GM12878 (cell line): ENCODE data around the gene LIN37. TPM values are rescaled to one million over a fixed set of nuclear protein-coding genes. Genes with fewer than 3 reads are reported as not detected.
A peak's percentile ranks its signal among the peaks of the same experiment; 100 is the strongest.

Experiments
- ATAC-seq: fragments of 200-7000 bp; cut with Tn5 transposase; 3 replicates; pipeline ENCODE4 v1.9.1; 2020; ENCODE audit warnings: mild to moderate bottlenecking, moderate library complexity
- BruUV-seq: library from RNA; stranded (reverse); fragments of 400-500 nt; replicated peaks from 2 replicates; lab custom pipeline; 2021; lab: Mats Ljungman, UMichigan
- CTCF ChIA-PET: fragments of 300-600 bp; sonication (Branson Sonifier 250); formaldehyde crosslinking; extraction: SDS; loops from one replicate; lab custom pipeline; 2021; ENCODE audit warnings: inconsistent platforms; lab: Yijun Ruan, JAX
- POLR2A ChIA-PET: fragments of 350-600 bp; formaldehyde crosslinking; extraction: SDS; loops from one replicate; lab custom pipeline; 2021; ENCODE audit warnings: inconsistent platforms; lab: Charles Lee
- RAD21 ChIA-PET: fragments of 300-600 bp; sonication (Branson Sonifier 250); formaldehyde crosslinking; loops from one replicate; lab custom pipeline; 2023; ENCODE audit warnings: antibody characterized with exemption; ENCODE audit not compliant: unreplicated experiment; lab: Charles Lee
- SMC1A ChIA-PET: fragments of 300-600 bp; sonication (Branson Sonifier 250); formaldehyde crosslinking; loops from one replicate; lab custom pipeline; 2023; ENCODE audit not compliant: unreplicated experiment, uncharacterized antibody; lab: Charles Lee
- DNase-seq: peaks from one replicate; pipeline ENCODE4 v3.0.0-alpha.2; 2011; ENCODE audit warnings: low read depth, low spot score
- FAIRE-seq: peaks from 3 replicates; lab custom pipeline; 2011; peaks lifted over from hg19 to GRCh38; lab: Jason Lieb, UNC
- H2AFZ ChIP-seq: 2 replicates; pipeline ENCODE4 v1.6.0; 2011; ENCODE audit warnings: low read depth, low read length, control low read depth; ENCODE audit not compliant: control insufficient read depth
- H3K27ac ChIP-seq: 2 replicates; pipeline ENCODE4 v1.5.1; 2011; ENCODE audit warnings: control low read depth; ENCODE audit not compliant: control insufficient read depth, insufficient read depth
- H3K27me3 ChIP-seq, 2 experiments: replicated peaks in 1 of 2; 2 replicates each; pipeline versions ENCODE4 v1.6.0 to v1.6.1; 2011; ENCODE audit warnings: low read length in 1 of 2; ENCODE audit not compliant: control insufficient read depth in 2 of 2, insufficient read depth in 2 of 2
- H3K36me3 ChIP-seq, 2 experiments: 2 replicates each; pipeline ENCODE4 v1.5.1; 2011; ENCODE audit warnings: low read length in 1 of 2; ENCODE audit not compliant: control insufficient read depth in 2 of 2, insufficient read depth in 2 of 2
- H3K4me1 ChIP-seq: 2 replicates; pipeline ENCODE4 v1.6.1; 2011; ENCODE audit warnings: mild to moderate bottlenecking, low read length, moderate library complexity, mixed read lengths; ENCODE audit not compliant: control insufficient read depth, insufficient read depth
- H3K4me2 ChIP-seq: 2 replicates; pipeline ENCODE4 v1.6.0; 2011; ENCODE audit warnings: control low read depth; ENCODE audit not compliant: control insufficient read depth, insufficient read depth
- H3K4me3 ChIP-seq: fragments of 200-600 bp; sonication (generic); 2 replicates; pipeline ENCODE4 v1.5.1; 2016
- H3K79me2 ChIP-seq: 2 replicates; pipeline ENCODE4 v1.6.0; 2011; ENCODE audit warnings: low read length; ENCODE audit not compliant: control insufficient read depth, insufficient read depth
- H3K9ac ChIP-seq: 2 replicates; pipeline ENCODE4 v1.8.0; 2011; ENCODE audit warnings: low read length, control low read depth, mixed read lengths; ENCODE audit not compliant: control insufficient read depth, insufficient read depth
- H3K9me3 ChIP-seq: replicated peaks from 3 replicates; pipeline ENCODE4 v1.5.1; 2011; ENCODE audit warnings: mild to moderate bottlenecking, low read length; ENCODE audit not compliant: control insufficient read depth, insufficient read depth
- H4K20me1 ChIP-seq: 2 replicates; pipeline ENCODE4 v1.6.0; 2011; ENCODE audit not compliant: control insufficient read depth, insufficient read depth
- EP300 ChIP-seq, 2 experiments: fragments of 150-350 bp in 1 of 2; IDR thresholded peaks; 2 replicates each; pipeline ENCODE4 v1.6.1; 2011 to 2012; ENCODE audit warnings: low read depth in 2 of 2, low read length in 2 of 2, borderline replicate concordance in 1 of 2, improper control_type of control experiment in 1 of 2, inconsistent platforms in 1 of 2; ENCODE audit not compliant: control insufficient read depth in 1 of 2
- NRF1 ChIP-seq: conservative IDR thresholded peaks from 2 replicates; pipeline ENCODE4 v1.6.1; 2011; ENCODE audit warnings: mild to moderate bottlenecking, low read depth, low read length, improper control_type of control experiment
- RAD21 ChIP-seq: IDR thresholded peaks from 2 replicates; pipeline ENCODE4 v1.6.1; 2011; ENCODE audit warnings: mild to moderate bottlenecking, low read depth, low read length, moderate library complexity; ENCODE audit not compliant: insufficient read depth
- RB1 ChIP-seq: fragments of 450-650 bp; formaldehyde crosslinking; IDR thresholded peaks from 2 replicates; pipeline ENCODE4 v1.6.1; 2017; ENCODE audit warnings: mild to moderate bottlenecking, borderline replicate concordance
- SP1 ChIP-seq: IDR thresholded peaks from one replicate; pipeline ENCODE4 v1.6.1; 2011; ENCODE audit warnings: low read depth, low read length
- SREBF2 ChIP-seq: IDR thresholded peaks from 2 replicates; pipeline ENCODE4 v1.6.1; 2012; ENCODE audit warnings: mild to moderate bottlenecking, low read length
- STAT3 ChIP-seq: IDR thresholded peaks from 2 replicates; pipeline ENCODE4 v1.6.1; 2011; ENCODE audit warnings: low read depth, low read length, improper control_type of control experiment
- ZBTB11 ChIP-seq: fragments of 450-650 bp; formaldehyde crosslinking; IDR thresholded peaks from 2 replicates; pipeline ENCODE4 v1.5.0; 2022; ENCODE audit warnings: mild to moderate bottlenecking, missing genetic modification characterization
- ZNF592 ChIP-seq: fragments of 450-650 bp; IDR thresholded peaks from 2 replicates; pipeline ENCODE4 v1.6.1; 2017; ENCODE audit warnings: mild to moderate bottlenecking, moderate library complexity
- WGBS: methylation state at CpG from one replicate; pipeline ENCODE4 v1.1.6; 2016; ENCODE audit warnings: low lambda C conversion rate; ENCODE audit not compliant: insufficient replicate concordance, insufficient coverage; ENCODE audit errors: missing lambda C conversion rate; 5-methylcytosine and 5-hydroxymethylcytosine counted together
- in situ Hi-C: fragments of 300-500 bp; cut with MboI; formaldehyde crosslinking; loops from 9 replicates; pipeline ENCODE4 v1.14.3; 2018; ENCODE audit warnings: mixed read lengths
- intact Hi-C: fragments of 100-400 bp; cut with micrococcal nuclease; formaldehyde crosslinking; loops from one replicate; pipeline ENCODE4 v1.14.2; 2022; ENCODE audit not compliant: unreplicated experiment
- polyA plus RNA-seq, 11 experiments: library from polyadenylated mRNA; depleted of rRNA in 4 of 11; unstranded in 6 of 11; stranded (reverse) in 5 of 11; fragments of >200 nt; fragmentation: Nextera tagmentation in 4 of 11; fragmentation: Illumina TruSeq in 1 of 11; extraction: Ambion mirVana in 4 of 11; extraction: Trizol in 1 of 11; gene quantifications; 1 replicate in 1 of 11; 2 replicates in 10 of 11; pipeline versions ENCODE4 v1.2.1 to v1.2.3, GENCODE V29; 2011 to 2016; ENCODE audit warnings: inconsistent platforms in 2 of 11, missing spikeins in 2 of 11, low read depth in 1 of 11
- total RNA-seq, 4 experiments: library from RNA; depleted of rRNA in 3 of 4; stranded (reverse); fragments of >200 nt in 3 of 4; fragmentation: Illumina TruSeq in 1 of 4; extraction: Trizol in 1 of 4; gene quantifications; 2 replicates each; pipeline versions ENCODE4 v1.2.1 to v1.2.3, GENCODE V29; 2013 to 2021

LIN37 gene
- total and polyA plus RNA-seq, 10 of the 15 experiments (the other 5 are each of a cell fraction or from before 2014, with no cell fraction given): 0.69 to 11.9 (median 7.6) TPM

DNA sequence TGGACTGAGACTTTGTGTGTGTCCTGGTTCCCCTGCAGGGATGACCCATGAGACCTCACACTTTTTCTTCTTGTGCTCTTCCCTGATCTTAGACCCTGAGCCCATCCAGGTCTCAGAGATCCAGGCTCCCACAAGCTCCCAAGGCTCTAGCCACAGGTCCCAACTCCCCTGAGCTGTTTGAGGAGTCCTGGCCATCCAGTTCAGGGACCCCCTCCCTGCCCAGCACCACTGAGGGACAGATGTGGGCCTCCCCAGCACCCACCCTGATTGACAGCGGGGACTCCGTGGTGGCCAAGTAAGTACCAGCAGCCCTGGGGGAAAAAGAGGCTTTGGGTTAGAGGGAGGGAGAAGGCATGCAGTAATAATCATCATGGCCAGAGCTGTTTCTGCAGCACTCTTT is 11.3 kb downstream of the LIN37 start:
- no peak overlapping the region for H3K9ac ChIP-seq
- RAD21 ChIA-PET: no interaction called here
- 0 out of 2 replicates have a peak overlapping the region, but pooled peaks have one; percentile 28 for H3K4me3 ChIP-seq
- in situ Hi-C loops: no loop called here
- peaks cover 1 to 11% of the 10 kb centered on the region in 2 experiments; a peak in 2 of 4 replicates for H3K36me3 ChIP-seq
- CTCF ChIA-PET: no interaction called here
- intact Hi-C loops: loop anchor here (2.0 kb wide), 1 partner anchor 15 kb away; the partner anchor contains the start of genes PSENEN and U2AF1L4
- POLR2A ChIA-PET: interaction anchor here (1.1 kb wide), 2 partner anchors 9 to 12 kb away, joined by 3 read pairs; partner anchors contain the start of gene LIN37
- H3K27ac ChIP-seq: no peak overlapping the region
- no peak for ATAC-seq
- H4K20me1 ChIP-seq: no peaks in the 10 kb centered on the region
- H3K4me2 ChIP-seq: no peak overlapping the region; the same call in 1 of the 2 replicates
- TF ChIP-seq ZNF592 (no peak), EP300 (IDR thresholded peaks at IDR 0.05; ENCODE audit: borderline replicate concordance in 1 of 2, control insufficient read depth in 1 of 2, low read depth in 2 of 2, low read length in 2 of 2) (no peak), ZBTB11 (CRISPR knock-in tag) (no peak), RAD21 (no peak), RB1 (no peak), NRF1 (no peak), STAT3 (no peak), SP1 (no peak), SREBF2 (no peak)
- TF ChIP-seq, all 136 proteins: peak for 0
- Histone ChIP-seq H3K9me3 (no peaks in the 10 kb centered on the region), H3K27me3 (no peaks in the 10 kb centered on the region), H3K4me1 (peaks cover 15% of the 10 kb centered on the region), H2AFZ (no peak overlapping the region), H3K79me2 (peaks cover 11% of the 10 kb centered on the region)
- 100% methylated on average over 2 of the region's 2 CpGs for WGBS
- FAIRE-seq: no peak
- BruUV-seq: no TSS peak
- DNase-seq: no peak
- SMC1A ChIA-PET: interaction anchor here (0.5 kb wide), 1 partner anchor 134 kb away, joined by 3 read pairs; no protein-coding TSS in a partner anchor
